Mucosa of descending colon (tissue), 3 donors: ENCODE data around the gene SYNPO. TPM values are rescaled to one million over a fixed set of nuclear protein-coding genes. Genes with fewer than 3 reads are reported as not detected.

Experiments
- ATAC-seq: fragments of 200-7000 bp; cut with Tn5 transposase; one replicate; pipeline ENCODE4 v1.9.1; 2020; ENCODE audit warnings: mild to moderate bottlenecking, moderate library complexity
- DNase-seq, 3 donors: peaks; one replicate each; pipeline ENCODE4 v3.0.0-alpha.2; 2020
- H3K36me3 ChIP-seq: fragments of 200-600 bp; one replicate; pipeline ENCODE4 v1.8.0; 2021; ENCODE audit warnings: low read depth, mild to moderate bottlenecking
- H3K4me1 ChIP-seq: fragments of 200-600 bp; one replicate; pipeline ENCODE4 v1.8.0; 2021; ENCODE audit warnings: low read depth, mild to moderate bottlenecking
- H3K4me3 ChIP-seq: fragments of 200-600 bp; one replicate; pipeline ENCODE4 v1.8.0; 2021; ENCODE audit warnings: mild to moderate bottlenecking
- H3K9me3 ChIP-seq: fragments of 200-600 bp; one replicate; pipeline ENCODE4 v1.8.0; 2021; ENCODE audit warnings: mild to moderate bottlenecking
- intact Hi-C, 2 donors: fragments of 100-400 bp; cut with DNase I in 1 of 2; cut with micrococcal nuclease in 1 of 2; formaldehyde crosslinking; loops; one replicate each; pipeline versions ENCODE4 v1.11.0 to v1.11.1; 2022; cut with DNase I, micrococcal nuclease
- total RNA-seq, 3 donors: library from RNA; stranded (reverse); fragmentation: NEBNext Ultra II Directional in 2 of 3; extraction: Animal tissue kit (Norgen Biotek cat#: 25700) in 2 of 3; gene quantifications; one replicate each; pipeline versions ENCODE4 v1.2.1 to v1.2.4, GENCODE V29; 2021 to 2023
- TF ChIP-seq, protein P1 (sequence below): fragments of 200-600 bp; IDR thresholded peaks from one replicate; pipeline ENCODE4 v1.8.0; 2022; ENCODE audit warnings: antibody characterized with exemption, mild to moderate bottlenecking
- donor health status: DM: no; HTN: no; CAD: no; lungs with moderate emphysema.
- donor health status: DM: no; HTN: no; CAD: no.
- donor health status: DM: no; HTN: yes; CAD: no.

Gene SYNPO
- total RNA-seq, 3 donors from 2014 or later: 62.9 to 73.6 (median 63.9) TPM

DNA sequence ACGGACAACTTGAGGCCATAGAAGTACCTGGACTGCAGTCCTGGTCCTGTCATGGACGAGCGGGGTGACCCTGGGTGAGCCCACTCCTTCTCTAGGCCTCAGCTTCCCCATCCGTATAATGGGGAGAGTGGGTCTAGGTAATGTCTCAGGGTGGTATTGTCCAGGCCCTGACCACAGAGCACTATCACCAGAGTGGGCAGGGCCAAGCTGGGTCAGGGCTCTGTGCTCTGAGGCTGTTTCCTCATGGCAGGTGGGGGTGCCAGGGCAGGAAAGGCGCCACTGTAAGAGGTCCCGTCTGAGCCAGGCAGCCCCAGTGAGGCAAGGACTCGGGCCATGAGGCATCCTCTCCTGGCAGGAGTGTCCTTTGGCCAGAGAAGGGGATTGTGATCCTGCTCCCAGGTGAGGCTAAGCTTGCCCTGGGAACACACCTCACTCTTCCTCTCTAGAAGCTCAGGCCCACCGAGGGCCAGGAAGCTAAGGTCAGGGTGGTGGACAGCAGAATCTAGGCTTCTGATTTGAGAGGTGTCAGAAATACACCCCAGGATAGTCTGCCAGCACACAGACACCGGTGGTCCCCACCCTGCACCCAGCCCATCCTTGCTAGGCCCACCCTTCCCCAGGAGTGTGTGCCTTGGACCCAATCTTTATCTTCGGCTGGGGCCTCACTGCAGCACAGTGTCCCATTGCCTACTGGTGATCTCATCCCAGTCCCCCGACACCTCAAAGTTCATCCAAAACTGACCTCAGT lies 19.1 kb downstream of the SYNPO start:
- intact Hi-C loops: loop anchor here in 1 of 2 donors (5.0 kb wide), 1 partner anchor 102 kb away; no protein-coding TSS in a partner anchor
- DNase-seq (no peak), ATAC-seq (no peak)
- H3K4me3 ChIP-seq: no peak overlapping the region
- no peaks in the 10 kb centered on the region for H3K36me3 ChIP-seq
- no peaks in the 10 kb centered on the region for H3K4me1 ChIP-seq
- H3K9me3 ChIP-seq: no peaks in the 10 kb centered on the region
- TF ChIP-seq, protein P1, sequence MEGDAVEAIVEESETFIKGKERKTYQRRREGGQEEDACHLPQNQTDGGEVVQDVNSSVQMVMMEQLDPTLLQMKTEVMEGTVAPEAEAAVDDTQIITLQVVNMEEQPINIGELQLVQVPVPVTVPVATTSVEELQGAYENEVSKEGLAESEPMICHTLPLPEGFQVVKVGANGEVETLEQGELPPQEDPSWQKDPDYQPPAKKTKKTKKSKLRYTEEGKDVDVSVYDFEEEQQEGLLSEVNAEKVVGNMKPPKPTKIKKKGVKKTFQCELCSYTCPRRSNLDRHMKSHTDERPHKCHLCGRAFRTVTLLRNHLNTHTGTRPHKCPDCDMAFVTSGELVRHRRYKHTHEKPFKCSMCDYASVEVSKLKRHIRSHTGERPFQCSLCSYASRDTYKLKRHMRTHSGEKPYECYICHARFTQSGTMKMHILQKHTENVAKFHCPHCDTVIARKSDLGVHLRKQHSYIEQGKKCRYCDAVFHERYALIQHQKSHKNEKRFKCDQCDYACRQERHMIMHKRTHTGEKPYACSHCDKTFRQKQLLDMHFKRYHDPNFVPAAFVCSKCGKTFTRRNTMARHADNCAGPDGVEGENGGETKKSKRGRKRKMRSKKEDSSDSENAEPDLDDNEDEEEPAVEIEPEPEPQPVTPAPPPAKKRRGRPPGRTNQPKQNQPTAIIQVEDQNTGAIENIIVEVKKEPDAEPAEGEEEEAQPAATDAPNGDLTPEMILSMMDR: no peak

DNA sequence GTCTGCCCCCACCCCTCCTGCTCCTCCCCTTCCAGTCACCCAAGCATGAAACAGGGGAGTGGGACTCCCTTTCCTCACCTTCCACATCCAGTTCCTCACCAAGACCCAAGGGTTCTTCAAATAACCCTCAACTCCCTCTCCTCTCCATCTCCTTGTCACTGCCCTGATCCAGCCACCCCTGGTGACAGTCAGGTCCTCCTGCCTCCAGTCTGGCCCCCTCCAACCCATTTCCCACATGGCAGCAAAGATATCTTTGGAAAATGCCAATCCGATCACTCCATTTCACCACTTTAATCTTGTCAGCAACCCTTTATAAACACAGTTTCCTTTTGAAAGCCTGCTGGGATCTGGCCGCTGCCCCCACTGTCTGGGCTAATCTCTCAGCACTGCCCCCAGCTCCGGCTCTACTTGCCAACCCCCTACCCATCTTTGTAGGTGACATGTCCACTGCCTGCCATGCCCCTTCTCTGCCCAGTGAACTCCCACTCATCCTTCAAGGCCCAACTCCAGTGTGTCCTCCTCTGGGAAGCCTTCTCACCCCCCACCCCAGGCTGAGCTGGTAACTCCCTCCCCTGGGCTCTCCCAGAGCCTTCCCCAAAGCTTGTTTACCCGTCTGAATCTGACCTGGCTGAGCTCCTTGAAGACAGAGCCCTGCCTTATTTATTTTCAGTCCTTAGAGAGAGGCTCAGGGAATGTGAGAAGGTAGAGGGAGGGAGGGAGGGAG lies 19.8 kb downstream of the SYNPO start:
- DNase-seq (no peak), ATAC-seq (no peak)
- no peaks in the 10 kb centered on the region for H3K4me1 ChIP-seq
- intact Hi-C loops: no loop called here
- H3K9me3 ChIP-seq: no peaks in the 10 kb centered on the region
- no peak overlapping the region for H3K4me3 ChIP-seq
- TF ChIP-seq, protein P1: no peak
- H3K36me3 ChIP-seq: no peaks in the 10 kb centered on the region

DNA sequence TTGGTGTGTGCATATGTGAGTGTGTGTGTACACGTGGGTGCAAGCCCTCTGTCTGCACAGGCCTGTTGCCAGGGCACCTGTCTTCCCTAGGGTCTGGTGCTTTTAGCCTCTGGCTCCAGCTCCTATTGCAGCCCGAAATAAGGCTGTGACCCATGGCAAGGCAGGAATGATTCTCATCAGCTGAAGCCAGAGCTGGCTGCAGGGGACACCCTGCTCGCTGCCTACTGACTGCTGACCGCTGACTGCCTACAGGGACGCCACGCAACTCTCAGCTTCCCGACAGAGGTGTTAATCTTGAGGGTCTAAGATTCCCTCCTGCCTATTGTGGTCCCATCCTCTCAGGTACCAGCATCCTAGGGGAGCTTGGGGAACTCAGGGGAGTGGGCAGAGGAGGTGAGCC lies 20.6 kb downstream of the SYNPO start, which contains the start of gene MYOZ3:
TSS of gene MYOZ3 (plus strand) at position 166 of the 400 bp plus-strand sequence. CDS start 1,691 bp downstream, outside the sequence.
- TF ChIP-seq, protein P1: no peak
- DNase-seq: no peak
- intact Hi-C loops: no loop called here
- Histone ChIP-seq H3K9me3 (no peaks in the 10 kb centered on the region), H3K4me3 (no peak within 1 kb of the TSS), H3K36me3 (no peaks in the 10 kb centered on the region), H3K4me1 (no peaks in the 10 kb centered on the region)
- no peak for ATAC-seq

DNA sequence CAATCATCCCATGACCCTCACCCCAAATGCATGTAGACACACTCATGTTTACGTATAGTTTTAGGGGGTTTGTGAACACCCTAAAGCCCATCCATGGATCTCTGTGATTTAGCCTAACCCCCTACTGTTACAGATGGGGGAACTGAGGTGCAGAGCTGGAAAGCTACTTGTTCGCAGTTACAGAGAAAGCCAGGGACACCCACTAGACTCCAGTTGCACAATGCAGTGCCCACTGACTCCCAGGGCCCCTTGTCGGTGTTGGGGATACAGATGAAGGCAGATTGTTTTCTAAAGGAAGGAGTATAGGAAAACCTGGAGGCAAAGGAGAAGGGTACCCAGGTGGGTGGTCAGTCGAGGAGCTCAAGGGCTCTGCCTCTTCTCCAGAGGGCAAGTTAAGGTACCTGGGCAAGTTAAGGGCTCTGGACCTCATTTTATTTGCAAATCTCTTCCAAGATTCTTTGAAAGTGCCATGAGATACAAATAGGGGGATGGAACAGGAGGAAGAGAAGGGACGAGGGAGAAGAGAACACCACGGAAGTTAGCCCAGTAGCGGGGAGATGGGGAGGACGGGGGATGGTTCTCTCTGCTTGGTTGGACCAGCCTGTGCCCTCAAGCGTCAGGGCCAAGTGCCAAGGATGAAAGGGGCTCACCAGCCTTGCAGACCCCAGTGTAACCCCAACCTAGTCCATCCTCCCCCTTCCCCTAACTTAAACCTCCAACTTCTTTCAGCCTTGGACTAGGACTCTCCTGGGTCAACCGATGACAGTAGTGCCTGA lies 21.5 kb downstream of the SYNPO start:
- DNase-seq: no peak

More for the DNA sequence above, 21.5 kb downstream of the SYNPO start:
- no peak for ATAC-seq
- intact Hi-C loops: no loop called here
- Histone ChIP-seq H3K36me3 (no peaks in the 10 kb centered on the region), H3K4me1 (no peaks in the 10 kb centered on the region), H3K9me3 (no peaks in the 10 kb centered on the region), H3K4me3 (no peak overlapping the region)
- TF ChIP-seq, protein P1: no peak
